SIG-M5 (cell line): ENCODE results near the gene CRYBA1.
"Not testable (repeated sequence)": the region's sequence is repeated elsewhere in the genome, so short reads cannot be mapped to it uniquely, and the experiment has no call there.

Experiments used
- DNase-seq: peaks from one replicate; lab custom pipeline; 2025; lab: John Stamatoyannopoulos, UW

CRYBA1 gene

GRCh38 chr17:29237476-29238132, 9.1 kb upstream of the CRYBA1 start:
- DNase-seq: no peak

DNA sequence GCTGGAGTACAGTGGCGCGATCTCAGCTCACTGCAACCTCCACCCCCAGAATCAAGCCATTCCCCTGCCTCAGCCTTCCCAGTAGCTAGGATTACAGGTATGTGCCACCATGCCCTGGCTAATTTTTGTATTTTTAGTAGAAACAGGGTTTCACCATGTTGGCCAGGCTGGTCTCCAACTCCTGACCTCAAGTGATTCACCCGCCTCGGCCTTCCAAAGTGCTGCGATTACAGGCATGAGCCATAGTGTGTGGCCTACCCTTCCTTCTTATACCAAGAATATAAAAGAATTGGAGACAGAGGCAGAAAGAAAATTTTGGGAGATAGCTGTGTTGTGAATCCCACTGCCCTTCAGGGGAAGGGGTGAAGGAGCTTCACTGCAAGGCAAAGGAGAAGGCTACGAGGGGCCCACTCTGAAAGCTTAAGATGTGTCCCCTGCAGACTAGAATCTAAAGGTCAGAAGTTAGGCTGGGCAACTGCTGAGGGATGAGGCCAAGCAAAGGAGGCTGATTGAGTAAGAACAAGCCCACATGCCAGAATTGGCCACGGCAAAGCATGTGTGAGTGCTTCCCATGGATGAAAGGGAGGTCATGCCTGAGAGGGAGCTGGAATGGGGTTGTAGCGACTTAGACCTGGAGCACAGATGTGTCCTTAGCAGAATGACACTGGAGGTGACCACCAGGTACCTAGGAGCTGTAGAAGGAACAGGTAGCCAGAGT, 8.4 kb upstream of the CRYBA1 start:
- no peak for DNase-seq

DNA sequence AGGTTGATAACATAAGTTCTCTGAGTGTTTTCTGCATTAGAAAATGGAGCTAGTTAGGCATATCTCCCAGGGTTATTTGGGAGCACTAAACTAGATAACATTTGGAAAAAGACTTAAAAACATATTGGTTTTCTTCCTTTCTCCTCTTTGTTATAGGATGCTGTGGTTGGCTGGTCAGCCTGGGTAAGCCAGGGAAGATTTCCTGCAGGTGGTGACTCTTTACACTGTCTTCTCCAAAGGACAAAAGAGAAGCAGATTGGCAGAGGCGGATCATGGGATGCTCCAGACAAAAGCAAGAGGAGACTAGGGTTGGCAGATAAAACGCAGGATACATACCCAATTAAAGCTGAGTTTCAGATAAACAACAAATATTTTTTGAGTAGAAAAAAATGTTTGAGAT, 6.2 kb upstream of the CRYBA1 start:
- DNase-seq: no peak

DNA sequence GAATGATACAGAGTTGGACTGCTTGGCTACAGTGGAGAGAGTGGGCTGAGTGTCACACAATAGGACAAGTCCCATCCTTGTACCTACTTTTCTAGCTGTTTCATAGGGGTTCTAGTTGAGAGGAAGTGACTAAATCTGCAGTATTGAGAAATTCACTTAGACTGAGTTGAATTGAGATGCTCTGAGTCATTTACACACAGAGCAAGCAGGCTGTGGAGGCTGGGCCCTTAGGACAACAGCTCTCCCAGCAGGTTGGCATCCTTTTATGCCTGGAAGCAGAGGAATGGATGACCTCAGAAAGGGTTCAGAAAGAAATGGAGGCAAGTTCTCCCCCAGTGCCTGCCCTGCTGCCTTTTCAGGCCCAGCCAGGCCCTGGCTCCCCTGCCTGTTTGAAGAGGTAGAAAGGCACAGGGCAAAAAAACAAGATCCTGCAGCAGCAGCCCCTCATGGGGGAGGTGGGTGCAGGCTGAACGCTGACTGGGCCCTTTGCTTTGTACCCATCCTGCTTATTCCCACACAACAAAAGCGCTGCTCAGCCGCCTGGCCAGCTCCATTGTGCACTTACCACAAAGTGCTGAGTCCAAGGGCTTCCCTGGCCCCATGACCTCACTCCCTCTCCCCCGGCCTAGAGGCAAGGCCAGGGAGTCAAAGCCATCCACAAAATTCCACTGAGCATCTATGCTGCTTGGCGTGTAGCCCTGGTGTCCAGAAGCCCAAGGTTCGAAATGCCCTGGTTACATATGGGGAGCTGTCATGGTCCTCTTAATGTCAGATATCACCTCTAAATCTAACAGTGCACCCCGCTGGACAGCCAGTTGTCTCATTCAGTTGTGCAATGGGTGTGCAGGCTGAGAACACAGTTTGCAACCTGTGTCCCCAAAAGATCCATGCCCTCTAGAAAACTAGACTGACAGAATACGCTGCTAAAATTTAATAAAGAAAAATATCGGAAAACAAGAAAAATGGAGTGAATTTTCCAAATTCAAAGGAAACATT, 5.4 kb upstream of the CRYBA1 start:
- DNase-seq: peak; percentile 81

DNA sequence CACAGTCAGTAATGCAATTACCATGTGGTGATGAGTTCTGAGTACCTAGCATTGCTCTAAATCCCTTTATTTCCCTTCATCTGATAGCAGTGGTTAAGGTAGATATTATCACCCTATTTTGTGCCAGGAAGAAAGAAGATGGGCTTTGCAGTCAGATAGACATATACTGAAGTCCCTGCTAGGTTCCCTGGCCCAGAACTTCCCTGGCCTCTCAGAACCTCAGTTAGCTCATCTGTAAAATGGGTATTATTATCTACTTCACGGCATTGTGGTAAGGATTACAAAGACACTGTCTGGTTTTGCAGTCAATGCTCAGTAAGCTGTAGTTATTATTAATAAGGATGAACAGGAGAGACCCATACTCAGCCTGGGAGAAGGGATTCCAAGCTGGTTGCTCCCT, 4.6 kb upstream of the CRYBA1 start:
- no peak for DNase-seq

- no peak for DNase-seq
These were observed 3.9 kb upstream of the CRYBA1 start for GRCh38 chr17:29242790-29243189.

- no peak for DNase-seq
These were observed 2.9 kb upstream of the CRYBA1 start for GRCh38 chr17:29243792-29244191.

DNA sequence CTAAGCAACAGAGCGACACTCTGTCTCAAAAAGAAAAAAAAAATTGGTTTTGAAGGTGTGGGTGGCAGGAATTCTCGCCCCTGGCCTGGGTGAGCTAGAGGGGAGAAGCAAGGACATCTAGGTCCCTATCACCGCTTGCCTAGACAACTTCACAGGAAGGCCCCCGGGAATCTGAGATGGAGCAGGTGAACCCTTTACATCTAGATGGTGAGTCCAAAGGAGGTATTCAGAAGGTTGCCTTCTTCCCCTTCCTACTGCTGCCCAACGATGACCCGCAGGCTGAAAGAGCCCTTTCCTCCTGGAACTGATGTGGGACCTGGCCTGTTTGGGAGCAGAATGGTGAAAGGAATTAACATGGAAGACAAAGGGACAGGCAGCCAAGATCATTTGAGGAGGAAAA, 1.3 kb upstream of the CRYBA1 start:
- no peak for DNase-seq

DNA sequence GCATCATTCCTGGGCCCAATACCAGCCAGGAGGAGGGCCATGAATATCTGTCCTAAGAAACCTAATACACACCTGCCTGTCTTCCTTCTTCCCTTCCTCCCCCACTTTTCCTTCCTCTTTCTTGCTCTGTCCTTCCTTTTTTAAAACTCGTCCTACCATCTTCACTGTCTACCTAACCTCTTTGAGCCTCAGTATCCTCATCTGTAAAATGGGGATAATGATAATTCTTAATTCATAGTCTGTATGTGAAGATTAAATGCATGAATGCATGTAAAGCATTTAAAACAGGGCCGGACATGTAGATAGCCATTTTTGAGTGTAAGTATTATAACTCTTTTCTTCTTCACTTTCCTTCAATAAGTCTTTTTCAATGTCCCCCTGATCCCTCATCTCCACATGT, 560 bp downstream of the CRYBA1 start:
- DNase-seq: no peak

GRCh38 chr17:29248845-29249244, 2.2 kb downstream of the CRYBA1 start:
- no peak for DNase-seq

DNA sequence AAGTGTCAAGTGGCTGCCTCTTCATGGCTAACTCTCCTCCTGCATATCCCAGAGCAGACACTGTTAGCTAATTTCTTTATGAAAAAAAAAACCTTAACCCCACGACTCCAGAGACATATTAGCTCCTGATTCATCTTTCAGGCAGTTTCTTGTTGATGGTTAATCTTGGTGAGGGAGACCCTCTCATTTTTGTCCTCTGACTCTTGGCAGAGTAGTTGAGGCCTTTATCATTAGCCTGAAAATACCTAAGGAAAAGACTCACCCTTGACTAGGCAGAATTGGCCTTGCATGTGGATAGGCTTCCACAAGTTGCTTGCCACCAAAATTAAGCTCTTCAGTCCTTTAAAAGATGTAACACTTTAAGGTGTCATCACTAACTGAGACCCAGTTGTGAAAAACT, 4.0 kb downstream of the CRYBA1 start:
- no peak for DNase-seq

GRCh38 chr17:29251184-29251583, 4.5 kb downstream of the CRYBA1 start:
- no peak for DNase-seq

DNA sequence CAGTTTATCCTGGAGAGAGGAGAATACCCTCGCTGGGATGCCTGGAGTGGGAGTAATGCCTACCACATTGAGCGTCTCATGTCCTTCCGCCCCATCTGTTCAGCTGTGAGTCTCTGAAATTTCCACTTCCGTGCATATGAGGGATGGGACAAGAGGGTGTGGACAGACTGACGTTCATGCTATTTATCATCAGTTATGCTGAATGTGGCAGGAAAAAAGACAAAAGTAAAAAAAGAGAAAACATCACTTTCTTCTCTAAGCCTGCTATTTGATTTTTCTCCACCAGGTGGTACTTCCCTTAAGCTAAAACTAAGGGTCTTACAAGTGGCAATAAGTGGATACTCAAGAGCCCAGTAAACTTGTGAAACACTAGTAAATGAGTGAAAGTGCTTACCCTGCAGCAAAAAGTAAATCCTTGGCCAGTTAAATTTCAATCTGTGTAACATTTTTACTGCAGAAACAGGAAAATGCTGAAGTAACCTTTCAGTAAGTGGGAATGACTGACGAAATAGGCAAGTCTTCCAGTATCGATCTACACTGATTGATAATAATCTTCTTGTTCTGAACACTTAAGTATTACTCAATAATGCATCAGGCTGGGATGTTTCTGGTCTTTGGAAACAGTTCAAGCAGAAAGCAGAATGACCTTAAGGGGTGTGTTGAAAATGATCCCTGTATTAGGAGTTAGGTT, 5.6 kb downstream of the CRYBA1 start:
- no peak for DNase-seq

- no peak for DNase-seq
These were observed 6.4 kb downstream of the CRYBA1 start for GRCh38 chr17:29253037-29253436.

GRCh38 chr17:29255926-29256522, 9.4 kb downstream of the CRYBA1 start:
- no peak for DNase-seq

- no peak for DNase-seq
These were observed 10.2 kb downstream of the CRYBA1 start for GRCh38 chr17:29256735-29257466.

GRCh38 chr17:29257756-29258155, 11.1 kb downstream of the CRYBA1 start:
- no peak for DNase-seq

- DNase-seq: no peak
These were observed 17.3 kb downstream of the CRYBA1 start for GRCh38 chr17:29263916-29264315.

DNA sequence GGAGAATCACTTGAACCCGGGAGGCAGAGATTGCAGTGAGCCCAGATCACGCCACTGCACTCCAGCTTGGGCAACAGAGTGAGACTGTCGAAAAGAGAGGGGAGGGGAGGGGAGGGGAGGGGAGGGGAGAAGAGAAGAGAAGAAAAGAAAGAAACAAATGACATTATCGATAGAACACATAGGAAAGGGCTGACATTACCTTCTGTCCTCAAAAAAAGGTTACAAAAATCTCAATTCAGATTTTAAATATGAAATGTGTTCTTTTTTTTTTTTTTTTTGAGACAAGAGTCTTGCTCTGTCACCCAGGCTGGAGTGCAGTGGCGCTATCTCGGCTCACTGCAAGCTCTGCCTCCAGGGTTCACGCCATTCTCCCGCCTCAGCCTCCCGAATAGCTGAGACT, 25.3 kb downstream of the CRYBA1 start:
- not testable (repeated sequence) for DNase-seq

DNA sequence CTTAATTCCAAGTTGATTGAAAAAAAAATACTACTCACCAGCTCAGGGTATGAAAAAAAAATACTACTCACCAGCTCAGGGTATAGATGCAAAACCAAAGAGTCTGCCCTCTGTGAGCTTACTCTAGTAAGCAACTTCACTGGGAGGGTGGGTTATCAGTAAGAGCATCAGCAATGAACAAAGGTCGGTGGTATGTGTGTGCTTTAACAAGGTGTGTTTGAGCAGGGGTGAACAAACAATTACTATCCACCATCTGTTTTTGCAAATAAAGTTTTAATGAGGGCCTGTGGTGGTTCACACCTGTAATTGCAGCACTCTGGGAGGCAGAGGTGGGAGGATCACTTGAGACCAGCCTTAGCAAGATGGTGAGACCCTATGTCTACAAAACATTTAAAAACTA, 27.3 kb downstream of the CRYBA1 start:
- no peak for DNase-seq

DNA sequence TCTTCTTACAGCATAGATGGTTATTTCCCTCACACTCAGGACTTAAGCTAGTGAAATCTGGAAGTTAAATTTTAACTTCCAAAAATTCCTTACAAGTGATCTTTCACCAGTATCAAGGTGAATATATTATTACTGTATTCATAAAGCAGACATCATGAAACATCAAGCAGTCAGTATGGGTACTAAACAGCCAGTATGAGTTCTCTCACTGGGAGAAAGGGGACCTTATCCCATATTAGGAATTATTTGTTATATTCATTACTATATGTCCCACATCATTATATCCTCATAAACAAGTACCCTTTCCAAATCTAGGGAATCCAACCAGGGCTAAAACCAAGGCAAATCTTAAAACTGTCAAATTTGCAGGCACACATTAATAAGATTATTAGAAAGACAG, 32.0 kb downstream of the CRYBA1 start:
- no peak for DNase-seq
